ENCODE measurements around the gene FMO5. TPM values are rescaled to one million over a fixed set of nuclear protein-coding genes. Genes with fewer than 3 reads are reported as not detected.
"Not testable (repeated sequence)": the region's sequence is repeated elsewhere in the genome, so short reads cannot be mapped to it uniquely, and the experiment has no call there.

FMO5 gene
- total and polyA plus RNA-seq, 2 experiments from 2014 or later = 0.73 to 0.84 TPM

DNA sequence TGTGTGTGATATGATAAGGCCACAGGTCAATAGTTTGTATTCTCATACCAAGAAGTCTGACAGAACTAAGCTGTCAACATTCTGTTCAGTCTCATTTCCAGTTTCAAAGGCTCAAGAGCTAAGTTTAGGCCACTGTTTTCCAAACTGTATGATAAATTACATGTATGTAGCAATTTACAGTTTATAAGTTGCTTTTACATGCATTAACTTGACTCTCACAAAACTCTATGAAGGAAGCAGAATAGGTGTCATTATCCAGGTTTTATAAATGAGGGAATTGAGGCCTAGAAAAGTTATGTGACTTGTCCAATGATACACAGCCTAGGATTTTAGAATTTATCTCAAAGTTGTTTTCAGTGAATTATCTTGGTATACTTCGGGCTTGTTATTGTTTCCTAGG is 23.4 kb downstream of the FMO5 start (continued):
- TF ChIP-seq, protein P1, sequence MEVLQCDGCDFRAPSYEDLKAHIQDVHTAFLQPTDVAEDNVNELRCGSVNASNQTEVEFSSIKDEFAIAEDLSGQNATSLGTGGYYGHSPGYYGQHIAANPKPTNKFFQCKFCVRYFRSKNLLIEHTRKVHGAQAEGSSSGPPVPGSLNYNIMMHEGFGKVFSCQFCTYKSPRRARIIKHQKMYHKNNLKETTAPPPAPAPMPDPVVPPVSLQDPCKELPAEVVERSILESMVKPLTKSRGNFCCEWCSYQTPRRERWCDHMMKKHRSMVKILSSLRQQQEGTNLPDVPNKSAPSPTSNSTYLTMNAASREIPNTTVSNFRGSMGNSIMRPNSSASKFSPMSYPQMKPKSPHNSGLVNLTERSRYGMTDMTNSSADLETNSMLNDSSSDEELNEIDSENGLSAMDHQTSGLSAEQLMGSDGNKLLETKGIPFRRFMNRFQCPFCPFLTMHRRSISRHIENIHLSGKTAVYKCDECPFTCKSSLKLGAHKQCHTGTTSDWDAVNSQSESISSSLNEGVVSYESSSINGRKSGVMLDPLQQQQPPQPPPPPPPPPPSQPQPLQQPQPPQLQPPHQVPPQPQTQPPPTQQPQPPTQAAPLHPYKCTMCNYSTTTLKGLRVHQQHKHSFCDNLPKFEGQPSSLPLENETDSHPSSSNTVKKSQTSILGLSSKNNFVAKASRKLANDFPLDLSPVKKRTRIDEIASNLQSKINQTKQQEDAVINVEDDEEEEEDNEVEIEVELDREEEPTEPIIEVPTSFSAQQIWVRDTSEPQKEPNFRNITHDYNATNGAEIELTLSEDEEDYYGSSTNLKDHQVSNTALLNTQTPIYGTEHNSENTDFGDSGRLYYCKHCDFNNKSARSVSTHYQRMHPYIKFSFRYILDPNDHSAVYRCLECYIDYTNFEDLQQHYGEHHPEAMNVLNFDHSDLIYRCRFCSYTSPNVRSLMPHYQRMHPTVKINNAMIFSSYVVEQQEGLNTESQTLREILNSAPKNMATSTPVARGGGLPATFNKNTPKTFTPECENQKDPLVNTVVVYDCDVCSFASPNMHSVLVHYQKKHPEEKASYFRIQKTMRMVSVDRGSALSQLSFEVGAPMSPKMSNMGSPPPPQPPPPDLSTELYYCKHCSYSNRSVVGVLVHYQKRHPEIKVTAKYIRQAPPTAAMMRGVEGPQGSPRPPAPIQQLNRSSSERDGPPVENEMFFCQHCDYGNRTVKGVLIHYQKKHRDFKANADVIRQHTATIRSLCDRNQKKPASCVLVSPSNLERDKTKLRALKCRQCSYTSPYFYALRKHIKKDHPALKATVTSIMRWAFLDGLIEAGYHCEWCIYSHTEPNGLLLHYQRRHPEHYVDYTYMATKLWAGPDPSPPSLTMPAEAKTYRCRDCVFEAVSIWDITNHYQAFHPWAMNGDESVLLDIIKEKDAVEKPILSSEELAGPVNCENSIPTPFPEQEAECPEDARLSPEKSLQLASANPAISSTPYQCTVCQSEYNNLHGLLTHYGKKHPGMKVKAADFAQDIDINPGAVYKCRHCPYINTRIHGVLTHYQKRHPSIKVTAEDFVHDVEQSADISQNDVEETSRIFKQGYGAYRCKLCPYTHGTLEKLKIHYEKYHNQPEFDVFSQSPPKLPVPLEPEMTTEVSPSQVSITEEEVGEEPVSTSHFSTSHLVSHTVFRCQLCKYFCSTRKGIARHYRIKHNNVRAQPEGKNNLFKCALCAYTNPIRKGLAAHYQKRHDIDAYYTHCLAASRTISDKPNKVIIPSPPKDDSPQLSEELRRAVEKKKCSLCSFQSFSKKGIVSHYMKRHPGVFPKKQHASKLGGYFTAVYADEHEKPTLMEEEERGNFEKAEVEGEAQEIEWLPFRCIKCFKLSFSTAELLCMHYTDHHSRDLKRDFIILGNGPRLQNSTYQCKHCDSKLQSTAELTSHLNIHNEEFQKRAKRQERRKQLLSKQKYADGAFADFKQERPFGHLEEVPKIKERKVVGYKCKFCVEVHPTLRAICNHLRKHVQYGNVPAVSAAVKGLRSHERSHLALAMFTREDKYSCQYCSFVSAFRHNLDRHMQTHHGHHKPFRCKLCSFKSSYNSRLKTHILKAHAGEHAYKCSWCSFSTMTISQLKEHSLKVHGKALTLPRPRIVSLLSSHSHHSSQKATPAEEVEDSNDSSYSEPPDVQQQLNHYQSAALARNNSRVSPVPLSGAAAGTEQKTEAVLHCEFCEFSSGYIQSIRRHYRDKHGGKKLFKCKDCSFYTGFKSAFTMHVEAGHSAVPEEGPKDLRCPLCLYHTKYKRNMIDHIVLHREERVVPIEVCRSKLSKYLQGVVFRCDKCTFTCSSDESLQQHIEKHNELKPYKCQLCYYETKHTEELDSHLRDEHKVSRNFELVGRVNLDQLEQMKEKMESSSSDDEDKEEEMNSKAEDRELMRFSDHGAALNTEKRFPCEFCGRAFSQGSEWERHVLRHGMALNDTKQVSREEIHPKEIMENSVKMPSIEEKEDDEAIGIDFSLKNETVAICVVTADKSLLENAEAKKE (CRISPR knock-in tag; IDR thresholded peaks at IDR 0.05) = no peak
- TF ChIP-seq ZNF331 (CRISPR knock-in tag; IDR thresholded peaks at IDR 0.05; ENCODE audit: low read depth) = no peak

DNA sequence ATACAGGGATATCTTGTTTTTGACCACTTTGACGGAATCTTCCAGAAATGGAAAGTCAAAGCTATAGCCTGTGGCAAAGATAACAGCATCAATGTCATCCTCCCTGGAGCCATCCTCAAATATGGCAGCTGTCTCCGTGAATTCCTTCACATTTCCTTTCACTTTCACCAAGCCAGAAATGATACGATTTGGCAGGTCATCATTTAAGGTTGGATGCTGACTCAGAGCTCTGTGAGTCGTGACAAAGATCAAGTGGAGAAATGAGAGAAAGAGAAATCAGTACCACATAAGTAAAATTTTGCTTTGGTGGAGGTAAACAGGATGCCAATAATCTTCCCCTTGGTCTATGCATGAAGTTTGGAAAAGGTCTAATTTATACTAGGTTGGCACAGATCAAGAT is 23.9 kb downstream of the FMO5 start:
- Histone ChIP-seq H4K20me1 (replicated peaks; ENCODE audit: insufficient read depth) (no peaks in the 10 kb centered on the region), H3K27ac (ENCODE audit: low read depth) (no peak overlapping the region), H3F3A (replicated peaks; ENCODE audit: low read depth) (no peaks in the 10 kb centered on the region), H3K4me1 (ENCODE audit: insufficient read depth) (no peaks in the 10 kb centered on the region), H3K9me2 (ENCODE audit: insufficient read depth) (peaks cover 5% of the 10 kb centered on the region; the same call in 1 of the 2 replicates), H3K79me2 (replicated peaks; ENCODE audit: insufficient read depth) (no peaks in the 10 kb centered on the region), H3K27me3 (ENCODE audit: insufficient read depth) (no peaks in the 10 kb centered on the region), H3K36me3 (ENCODE audit: insufficient read depth) (no peaks in the 10 kb centered on the region), H2AFZ (no peak overlapping the region), H3K4me2 (no peak overlapping the region), H3K4me3 (no peak overlapping the region)
- Mint-ChIP-seq H3K4me3 (no peak overlapping the region), H3K36me3 (ENCODE audit: low read depth) (no peaks in the 10 kb centered on the region), H3K27ac (no peak overlapping the region), H3K4me1 (no peaks in the 10 kb centered on the region), H3K27me3 (ENCODE audit: insufficient read depth, low read depth, poor library complexity) (no peaks in the 10 kb centered on the region), H3K9me3 (no peaks in the 10 kb centered on the region)
- no peak for DNase-seq (ENCODE audit: low spot score)
- no peak for ATAC-seq
- TF ChIP-seq STAT1 (IDR thresholded peaks at IDR 0.05; ENCODE audit: unreplicated experiment) (no peak), JUNB (IDR thresholded peaks at IDR 0.05; ENCODE audit: unreplicated experiment) (no peak), EZH2phosphoT487 (IDR thresholded peaks at IDR 0.05; ENCODE audit: unreplicated experiment) (no peak)
- TF ChIP-seq, protein P2, sequence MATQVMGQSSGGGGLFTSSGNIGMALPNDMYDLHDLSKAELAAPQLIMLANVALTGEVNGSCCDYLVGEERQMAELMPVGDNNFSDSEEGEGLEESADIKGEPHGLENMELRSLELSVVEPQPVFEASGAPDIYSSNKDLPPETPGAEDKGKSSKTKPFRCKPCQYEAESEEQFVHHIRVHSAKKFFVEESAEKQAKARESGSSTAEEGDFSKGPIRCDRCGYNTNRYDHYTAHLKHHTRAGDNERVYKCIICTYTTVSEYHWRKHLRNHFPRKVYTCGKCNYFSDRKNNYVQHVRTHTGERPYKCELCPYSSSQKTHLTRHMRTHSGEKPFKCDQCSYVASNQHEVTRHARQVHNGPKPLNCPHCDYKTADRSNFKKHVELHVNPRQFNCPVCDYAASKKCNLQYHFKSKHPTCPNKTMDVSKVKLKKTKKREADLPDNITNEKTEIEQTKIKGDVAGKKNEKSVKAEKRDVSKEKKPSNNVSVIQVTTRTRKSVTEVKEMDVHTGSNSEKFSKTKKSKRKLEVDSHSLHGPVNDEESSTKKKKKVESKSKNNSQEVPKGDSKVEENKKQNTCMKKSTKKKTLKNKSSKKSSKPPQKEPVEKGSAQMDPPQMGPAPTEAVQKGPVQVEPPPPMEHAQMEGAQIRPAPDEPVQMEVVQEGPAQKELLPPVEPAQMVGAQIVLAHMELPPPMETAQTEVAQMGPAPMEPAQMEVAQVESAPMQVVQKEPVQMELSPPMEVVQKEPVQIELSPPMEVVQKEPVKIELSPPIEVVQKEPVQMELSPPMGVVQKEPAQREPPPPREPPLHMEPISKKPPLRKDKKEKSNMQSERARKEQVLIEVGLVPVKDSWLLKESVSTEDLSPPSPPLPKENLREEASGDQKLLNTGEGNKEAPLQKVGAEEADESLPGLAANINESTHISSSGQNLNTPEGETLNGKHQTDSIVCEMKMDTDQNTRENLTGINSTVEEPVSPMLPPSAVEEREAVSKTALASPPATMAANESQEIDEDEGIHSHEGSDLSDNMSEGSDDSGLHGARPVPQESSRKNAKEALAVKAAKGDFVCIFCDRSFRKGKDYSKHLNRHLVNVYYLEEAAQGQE (IDR thresholded peaks at IDR 0.05; ENCODE audit: unreplicated experiment) = no peak
- TF ChIP-seq, protein P3, sequence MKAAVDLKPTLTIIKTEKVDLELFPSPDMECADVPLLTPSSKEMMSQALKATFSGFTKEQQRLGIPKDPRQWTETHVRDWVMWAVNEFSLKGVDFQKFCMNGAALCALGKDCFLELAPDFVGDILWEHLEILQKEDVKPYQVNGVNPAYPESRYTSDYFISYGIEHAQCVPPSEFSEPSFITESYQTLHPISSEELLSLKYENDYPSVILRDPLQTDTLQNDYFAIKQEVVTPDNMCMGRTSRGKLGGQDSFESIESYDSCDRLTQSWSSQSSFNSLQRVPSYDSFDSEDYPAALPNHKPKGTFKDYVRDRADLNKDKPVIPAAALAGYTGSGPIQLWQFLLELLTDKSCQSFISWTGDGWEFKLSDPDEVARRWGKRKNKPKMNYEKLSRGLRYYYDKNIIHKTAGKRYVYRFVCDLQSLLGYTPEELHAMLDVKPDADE (IDR thresholded peaks at IDR 0.05) = no peak

DNA sequence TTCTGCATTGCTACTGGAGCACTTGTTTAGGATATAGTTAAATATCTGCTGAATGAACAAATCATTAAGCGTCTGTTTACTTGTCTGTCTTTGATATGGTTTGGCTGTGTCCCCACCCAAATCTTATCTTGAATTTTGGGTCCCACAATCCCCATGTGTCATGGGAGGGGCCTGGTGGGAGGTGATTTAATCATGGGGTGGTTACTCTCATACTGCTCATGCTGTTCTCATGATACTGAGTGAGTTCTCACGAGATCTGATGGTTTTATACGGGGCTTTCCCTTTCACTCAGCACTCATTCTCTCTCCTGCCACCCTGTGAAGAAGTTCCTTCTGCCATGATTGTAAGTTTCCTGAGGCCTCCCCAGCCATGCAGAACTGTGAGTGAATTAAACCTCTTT is 27.8 kb downstream of the FMO5 start:
- H3K4me2 ChIP-seq; H3K27me3 Mint-ChIP-seq (ENCODE audit: insufficient read depth, low read depth, poor library complexity); H2AFZ ChIP-seq; H3K27me3 ChIP-seq (ENCODE audit: insufficient read depth); H3K9me3 Mint-ChIP-seq; H4K20me1 ChIP-seq (replicated peaks; ENCODE audit: insufficient read depth); H3K36me3 ChIP-seq (ENCODE audit: insufficient read depth); DNase-seq (ENCODE audit: low spot score); H3K36me3 Mint-ChIP-seq (ENCODE audit: low read depth); H3K4me1 Mint-ChIP-seq; H3K9me2 ChIP-seq (ENCODE audit: insufficient read depth); H3K4me1 ChIP-seq (ENCODE audit: insufficient read depth); H3K27ac ChIP-seq (ENCODE audit: low read depth); ATAC-seq; H3K4me3 Mint-ChIP-seq; H3K4me3 ChIP-seq; H3F3A ChIP-seq (replicated peaks; ENCODE audit: low read depth); H3K27ac Mint-ChIP-seq; H3K79me2 ChIP-seq (replicated peaks; ENCODE audit: insufficient read depth): not testable (repeated sequence)

All from GM23338 (cell line).